SH-SY5Y (cell line): ENCODE measurements around the gene BACH2.

Experiments
- GATA2 ChIP-seq: IDR thresholded peaks from 2 replicates; pipeline ENCODE4 v1.6.1; 2011; ENCODE audit warnings: mild to moderate bottlenecking, low read depth, low read length
- GATA3 ChIP-seq: IDR thresholded peaks from 2 replicates; pipeline ENCODE4 v1.6.1; 2011; ENCODE audit warnings: low read depth, mild to moderate bottlenecking, low read length, moderate library complexity

DNA sequence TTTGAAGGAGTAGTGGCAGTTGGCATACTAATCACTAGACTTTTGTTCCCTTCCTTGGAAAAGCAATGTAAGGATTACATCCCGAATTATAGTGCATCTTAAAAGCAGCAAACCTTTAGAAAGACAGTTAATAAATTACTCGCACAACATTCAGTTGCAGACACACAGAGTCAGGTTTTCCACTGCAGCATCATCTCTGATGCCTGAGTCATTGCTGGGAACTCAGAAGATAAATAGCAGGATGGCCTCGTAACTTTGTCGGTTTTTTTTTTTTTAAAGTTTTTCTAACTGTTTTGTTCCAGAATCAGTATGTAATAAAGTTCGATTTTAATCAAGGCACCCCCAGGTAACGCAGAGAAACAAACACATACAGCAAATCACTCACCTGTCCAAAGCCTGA, 368.0 kb downstream of the BACH2 start:
- no peak for TF ChIP-seq GATA2
- TF ChIP-seq GATA3, result no peak
